GM12892 (cell line): ENCODE data around the gene UBA1.
A peak's percentile ranks its signal among the peaks of the same experiment; 100 is the strongest.

Experiments
- DNase-seq: peaks from one replicate; pipeline ENCODE4 v3.0.0; 2011; ENCODE audit not compliant: insufficient read length
- FAIRE-seq: peaks from 2 replicates; lab custom pipeline; 2011; peaks lifted over from hg19 to GRCh38; lab: Jason Lieb, UNC
- POLR2A ChIP-seq: IDR thresholded peaks from 2 replicates; pipeline ENCODE4 v1.6.1; 2011; ENCODE audit warnings: low read depth, low read length, control low read depth
- POLR2AphosphoS5 ChIP-seq: IDR thresholded peaks from 2 replicates; pipeline ENCODE4 v1.6.1; 2011; ENCODE audit warnings: low read depth, low read length, control low read depth
- TAF1 ChIP-seq: IDR thresholded peaks from 2 replicates; pipeline ENCODE4 v1.6.1; 2011; ENCODE audit warnings: low read depth, mild to moderate bottlenecking, control low read depth, low read length, borderline replicate concordance

The UBA1 gene

GRCh38 chrX:47194194-47194787 is 662 bp downstream of the UBA1 start:
- FAIRE-seq (peak; percentile 24), DNase-seq (no peak)
- TF ChIP-seq TAF1 = no peak
- TF ChIP-seq POLR2AphosphoS5 = no peak
- no peak for TF ChIP-seq POLR2A

DNA sequence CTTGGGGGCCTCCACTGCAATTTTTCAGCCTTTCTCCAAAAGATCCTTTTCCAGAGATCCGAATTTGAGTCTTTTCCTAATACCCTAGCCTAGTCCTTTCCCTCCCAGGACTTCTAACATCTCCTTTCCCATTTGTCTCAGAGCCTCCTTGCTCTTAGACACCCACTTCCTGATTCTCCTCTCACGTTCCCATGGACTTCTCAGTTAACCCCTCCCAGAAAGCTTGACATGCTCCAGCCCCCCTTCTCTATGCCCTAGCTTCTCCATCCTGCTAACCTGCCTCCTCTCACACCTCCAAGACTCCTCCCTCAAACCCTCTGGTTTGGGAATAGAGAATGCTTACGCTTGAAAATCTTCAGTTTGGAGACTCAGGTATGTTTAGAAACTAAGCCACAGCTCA is 2.5 kb downstream of the UBA1 start:
- DNase-seq (no peak), FAIRE-seq (peak; percentile 46)
- no peak for TF ChIP-seq POLR2A
- no peak for TF ChIP-seq TAF1
- TF ChIP-seq POLR2AphosphoS5 = no peak

DNA sequence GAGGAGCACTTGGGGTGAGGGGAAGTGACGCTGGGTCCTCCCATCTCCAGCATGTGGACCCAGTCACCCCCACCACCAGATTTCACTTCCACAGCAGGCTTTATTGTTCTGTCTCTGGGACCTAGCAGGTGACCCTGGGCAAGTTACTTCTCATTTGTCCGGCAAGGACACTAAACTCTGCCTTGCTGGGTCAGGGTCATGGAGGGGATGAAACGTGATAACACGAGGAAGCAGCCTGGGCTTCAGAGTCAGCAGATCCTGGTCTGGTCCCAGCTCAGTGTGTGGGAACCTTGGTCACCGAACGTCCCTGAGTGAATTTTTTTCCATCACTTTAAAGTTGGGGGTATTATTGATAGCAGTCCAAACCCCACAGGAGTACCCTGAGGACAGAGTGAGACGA is 3.9 kb downstream of the UBA1 start:
- TF ChIP-seq POLR2A (no peak), TAF1 (no peak), POLR2AphosphoS5 (no peak)
- no peak for DNase-seq
- FAIRE-seq = no peak

DNA sequence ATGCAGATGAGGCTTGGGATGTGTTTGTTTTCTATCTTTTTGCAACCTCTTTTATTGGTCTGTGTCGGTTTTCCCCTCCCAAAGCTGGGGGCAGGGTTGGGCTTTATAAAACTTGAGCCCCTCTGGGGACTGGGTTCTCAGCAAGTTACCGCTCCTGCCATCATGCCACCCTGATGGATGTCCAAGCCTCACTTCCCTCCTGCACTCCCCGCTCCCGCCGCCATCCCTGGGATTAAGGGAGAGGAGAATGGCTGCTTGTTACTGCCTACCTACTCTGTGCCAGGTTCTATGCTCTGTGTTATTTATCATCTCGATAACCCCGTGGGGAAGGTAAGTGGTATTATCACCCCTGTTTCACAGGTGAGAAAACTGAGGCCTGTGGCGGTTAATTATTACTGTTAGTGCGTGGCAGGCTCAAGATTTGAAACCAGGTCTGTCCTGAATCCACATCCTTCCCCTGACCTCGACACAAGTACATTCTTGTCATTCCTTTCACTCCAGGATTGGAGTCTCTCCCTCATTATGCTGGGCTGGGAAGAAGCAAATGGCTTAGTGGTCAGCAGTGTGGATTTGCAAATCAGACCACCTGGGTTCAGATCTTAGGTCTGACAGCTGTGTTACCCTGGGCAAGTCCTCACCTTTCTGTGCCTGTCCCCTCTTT is 4.5 kb downstream of the UBA1 start:
- no peak for DNase-seq
- FAIRE-seq = no peak
- TF ChIP-seq POLR2A = no peak
- TF ChIP-seq POLR2AphosphoS5 = no peak
- TF ChIP-seq TAF1 = no peak

DNA sequence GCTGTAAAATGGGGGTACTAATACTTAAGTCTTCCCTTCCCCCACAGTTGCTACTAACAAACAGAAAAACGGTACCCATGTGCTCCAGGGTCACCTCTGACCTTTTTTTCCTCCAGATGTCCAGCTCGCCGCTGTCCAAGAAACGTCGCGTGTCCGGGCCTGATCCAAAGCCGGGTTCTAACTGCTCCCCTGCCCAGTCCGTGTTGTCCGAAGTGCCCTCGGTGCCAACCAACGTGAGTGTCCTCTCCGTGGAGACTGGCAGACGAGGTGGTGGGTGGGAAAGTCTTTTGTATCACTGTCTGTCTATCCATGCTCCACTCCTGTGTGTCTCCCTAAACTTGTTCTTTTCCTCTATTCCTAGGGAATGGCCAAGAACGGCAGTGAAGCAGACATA is 5.1 kb downstream of the UBA1 start:
- FAIRE-seq (no peak), DNase-seq (no peak)
- TF ChIP-seq POLR2A (no peak), TAF1 (no peak), POLR2AphosphoS5 (no peak)

DNA sequence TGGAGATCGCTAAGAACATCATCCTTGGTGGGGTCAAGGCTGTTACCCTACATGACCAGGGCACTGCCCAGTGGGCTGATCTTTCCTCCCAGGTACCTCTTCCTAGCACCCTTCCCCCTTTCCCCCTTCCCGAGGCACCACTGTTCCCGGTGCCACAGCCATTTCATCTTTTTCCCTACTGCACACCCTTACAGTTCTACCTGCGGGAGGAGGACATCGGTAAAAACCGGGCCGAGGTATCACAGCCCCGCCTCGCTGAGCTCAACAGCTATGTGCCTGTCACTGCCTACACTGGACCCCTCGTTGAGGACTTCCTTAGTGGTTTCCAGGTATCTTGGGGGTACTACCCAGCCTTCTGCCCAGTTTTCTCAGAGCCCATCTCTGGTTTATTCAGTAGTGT is 5.7 kb downstream of the UBA1 start:
- TF ChIP-seq TAF1 (no peak), POLR2A (0 out of 2 replicates have a peak, but pooled peaks have one; percentile 5), POLR2AphosphoS5 (no peak)
- FAIRE-seq (no peak), DNase-seq (no peak)

DNA sequence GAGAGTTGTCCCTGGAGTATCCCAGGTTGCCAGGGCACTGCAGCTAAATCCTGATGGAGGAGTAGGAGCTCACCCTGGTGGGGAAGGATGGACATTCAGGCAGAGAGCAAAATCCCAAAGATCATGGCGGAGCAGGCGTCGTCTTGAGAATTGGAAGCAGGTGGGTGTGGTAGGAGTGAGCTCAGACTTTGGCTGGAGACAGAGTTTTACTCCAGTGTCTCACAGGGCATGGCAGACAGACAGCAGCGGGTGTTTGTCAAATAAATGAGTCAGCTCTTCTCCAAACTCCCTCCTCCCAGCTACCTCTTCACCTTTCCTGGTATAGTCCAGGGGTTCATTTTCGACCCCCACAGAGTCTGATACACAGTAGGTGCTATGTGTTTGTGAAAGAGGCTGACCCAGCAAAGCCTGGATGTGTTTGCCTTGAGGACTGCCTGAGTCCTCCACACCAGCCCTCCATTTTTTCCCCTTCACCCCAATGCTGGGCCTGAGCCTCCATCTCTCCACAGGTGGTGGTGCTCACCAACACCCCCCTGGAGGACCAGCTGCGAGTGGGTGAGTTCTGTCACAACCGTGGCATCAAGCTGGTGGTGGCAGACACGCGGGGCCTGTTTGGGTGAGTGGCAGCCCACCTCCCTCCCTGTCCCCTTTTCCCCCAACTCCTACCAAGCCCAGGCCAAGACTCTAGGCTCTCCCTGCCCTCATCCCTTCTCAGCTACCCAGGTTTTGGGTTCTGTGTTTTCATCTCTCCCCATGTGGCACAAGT is 6.9 kb downstream of the UBA1 start:
- TF ChIP-seq POLR2AphosphoS5 = no peak
- TF ChIP-seq POLR2A = no peak
- no peak for TF ChIP-seq TAF1
- FAIRE-seq (no peak), DNase-seq (no peak)

- DNase-seq (no peak), FAIRE-seq (no peak)
- TF ChIP-seq TAF1 = no peak
- no peak for TF ChIP-seq POLR2AphosphoS5
- TF ChIP-seq POLR2A = no peak
Measured at GRCh38 chrX:47201345-47201944, 7.8 kb downstream of the UBA1 start.

DNA sequence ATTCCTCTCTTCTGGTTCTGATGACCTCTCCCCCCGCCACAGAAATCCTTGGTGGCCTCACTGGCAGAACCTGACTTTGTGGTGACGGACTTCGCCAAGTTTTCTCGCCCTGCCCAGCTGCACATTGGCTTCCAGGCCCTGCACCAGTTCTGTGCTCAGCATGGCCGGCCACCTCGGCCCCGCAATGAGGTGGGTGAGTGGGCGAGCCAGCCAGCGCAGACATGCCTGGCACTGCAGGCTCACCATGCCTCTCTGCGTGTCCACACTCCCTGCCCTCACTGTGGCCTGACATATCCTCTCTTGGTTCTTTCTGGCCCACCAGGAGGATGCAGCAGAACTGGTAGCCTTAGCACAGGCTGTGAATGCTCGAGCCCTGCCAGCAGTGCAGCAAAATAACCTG is 8.7 kb downstream of the UBA1 start:
- FAIRE-seq = no peak
- TF ChIP-seq TAF1 = no peak
- no peak for TF ChIP-seq POLR2A
- no peak for TF ChIP-seq POLR2AphosphoS5
- no peak for DNase-seq

GRCh38 chrX:47202877-47203276 is 9.2 kb downstream of the UBA1 start:
- TF ChIP-seq POLR2AphosphoS5 (no peak), TAF1 (no peak), POLR2A (no peak)
- DNase-seq (no peak), FAIRE-seq (no peak)

- FAIRE-seq = no peak
- TF ChIP-seq TAF1 = no peak
- TF ChIP-seq POLR2A = no peak
- TF ChIP-seq POLR2AphosphoS5 = no peak
Measured at GRCh38 chrX:47204970-47205369, 11.3 kb downstream of the UBA1 start.

DNA sequence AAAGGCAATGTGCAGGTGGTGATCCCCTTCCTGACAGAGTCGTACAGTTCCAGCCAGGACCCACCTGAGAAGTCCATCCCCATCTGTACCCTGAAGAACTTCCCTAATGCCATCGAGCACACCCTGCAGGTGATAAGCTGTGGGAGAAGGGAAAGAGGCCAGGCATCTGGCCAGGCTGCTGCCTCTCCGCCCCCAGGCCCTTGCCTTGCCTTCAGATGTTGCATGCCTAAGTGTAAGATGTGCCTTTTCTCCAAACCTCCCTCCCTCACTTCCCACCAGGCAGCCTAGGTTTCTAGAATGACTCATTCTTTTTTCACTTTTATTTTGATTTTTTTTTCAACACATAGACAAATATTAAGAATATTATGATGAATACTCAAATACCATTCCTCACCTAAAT is 12.7 kb downstream of the UBA1 start:
- no peak for TF ChIP-seq POLR2A
- TF ChIP-seq TAF1 = no peak
- no peak for TF ChIP-seq POLR2AphosphoS5
- FAIRE-seq (no peak), DNase-seq (no peak)

More at GRCh38 chrX:47204970-47205369, 11.3 kb downstream of the UBA1 start:
- DNase-seq = no peak
